Transverse colon (tissue), 4 donors: Measurements from ENCODE around the gene CTDP1. TPM values are rescaled to one million over a fixed set of nuclear protein-coding genes. Genes with fewer than 3 reads are reported as not detected.

ENCODE experiments used
- DNase-seq: peaks from one replicate; pipeline ENCODE4 v3.0.0-alpha.2; 2019
- H3K27ac ChIP-seq, 4 donors: fragments of 200-600 bp; sonication (generic); 2 replicates each; pipeline ENCODE4 v1.5.1; 2016 to 2018; ENCODE audit warnings: inconsistent platforms in 4 of 4
- H3K27me3 ChIP-seq: fragments of 200-600 bp; sonication (generic); 2 replicates; pipeline ENCODE4 v1.5.1; 2017; ENCODE audit warnings: inconsistent platforms
- H3K36me3 ChIP-seq, 4 donors: fragments of 200-600 bp; sonication (generic); 2 replicates each; pipeline ENCODE4 v1.5.1; 2017 to 2019; ENCODE audit warnings: inconsistent platforms in 4 of 4
- H3K4me1 ChIP-seq, 4 donors: fragments of 200-600 bp; sonication (generic); 2 replicates each; pipeline ENCODE4 v1.5.1; 2017 to 2020; ENCODE audit warnings: inconsistent platforms in 4 of 4
- H3K4me3 ChIP-seq, 4 donors: fragments of 200-600 bp; sonication (generic); 1 replicate in 1 of 4; 2 replicates in 3 of 4; pipeline versions ENCODE4 v1.5.1 to v1.6.1; 2017 to 2019; ENCODE audit warnings: inconsistent platforms in 4 of 4
- H3K9me3 ChIP-seq, 2 donors: fragments of 200-600 bp; sonication (generic); 2 replicates each; pipeline ENCODE4 v1.5.1; 2017 to 2019; ENCODE audit warnings: inconsistent platforms in 2 of 2
- EP300 ChIP-seq: sonication (generic); formaldehyde crosslinking; IDR thresholded peaks from one replicate; pipeline ENCODE4 v1.6.1; 2017; ENCODE audit warnings: antibody characterized with exemption, low read depth
- POLR2A ChIP-seq: fragments of 450-650 bp; IDR thresholded peaks from one replicate; pipeline ENCODE4 v1.6.1; 2016; ENCODE audit warnings: antibody characterized with exemption, mild to moderate bottlenecking, moderate library complexity
- POLR2AphosphoS5 ChIP-seq, 3 donors: sonication (generic); formaldehyde crosslinking; IDR thresholded peaks; one replicate each; pipeline ENCODE4 v1.6.1; 2016; ENCODE audit warnings: antibody characterized with exemption in 3 of 3
- WGBS, 2 donors: methylation state at CpG; one replicate each; pipeline ENCODE4 v1.1.5; 2018; ENCODE audit warnings: low coverage in 1 of 2; 5-methylcytosine and 5-hydroxymethylcytosine counted together
- in situ Hi-C, 4 donors: fragments of 200-750 bp; cut with MboI; loops; one replicate each; pipeline versions ENCODE4 v1.15.0 to v1.15.1; 2017; ENCODE audit warnings: low sequenced_read_pairs in 3 of 4, low pct_ligation_motif_present in 1 of 4, low pct_unique_long_range_greater_than_20kb in 1 of 4
- intact Hi-C: fragments of 100-400 bp; cut with DNase I; formaldehyde crosslinking; loops from one replicate; pipeline ENCODE4 v1.15.1; 2023; ENCODE audit warnings: low total_unique reads
- total RNA-seq, 4 donors: library from RNA; depleted of rRNA; stranded (reverse); fragments of >200 nt; gene quantifications; one replicate each; pipeline ENCODE4 v1.1.0, GENCODE V29; 2016
- TF ChIP-seq, protein P1 (sequence below), 5 experiments: fragments of 200-600 bp in 3 of 5; fragments of 450-650 bp in 2 of 5; sonication (generic) in 3 of 5; IDR thresholded peaks; 1 replicate in 2 of 5; 2 replicates in 3 of 5; pipeline ENCODE4 v1.5.1; 2016 to 2017; ENCODE audit warnings: antibody characterized with exemption in 5 of 5, inconsistent platforms in 3 of 5, mild to moderate bottlenecking in 2 of 5, moderate library complexity in 1 of 5

Gene CTDP1
- total RNA-seq, 4 donors from 2014 or later = 30.6 to 120 (median 49.3) TPM

DNA sequence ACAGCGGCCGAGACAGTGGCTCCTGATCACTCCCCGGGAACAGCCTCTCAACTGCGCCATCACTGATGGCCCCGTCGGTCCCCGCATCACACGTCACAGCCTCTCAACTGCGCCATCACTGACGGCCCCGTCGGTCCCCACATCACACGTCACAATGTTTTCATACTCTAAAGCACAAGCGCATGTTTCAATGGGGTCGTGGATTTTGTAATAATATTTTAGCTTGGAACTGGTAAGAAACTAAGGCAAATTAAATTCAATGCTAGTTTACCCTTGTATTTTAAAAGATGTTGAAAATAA is 44.2 kb upstream of the CTDP1 start:
- H3K27ac ChIP-seq = no peak overlapping the region
- in situ Hi-C loops (loop anchor here in 1 of 4 donors (25.0 kb wide), 1 partner anchor 248 kb away; the partner anchor contains the start of gene NFATC1), intact Hi-C loops (no loop called here)
- H3K9me3 ChIP-seq = no peaks in the 10 kb centered on the region
- TF ChIP-seq POLR2A (no peak), POLR2AphosphoS5 (IDR thresholded peaks at IDR 0.05) (no peak), EP300 (no peak)
- TF ChIP-seq, protein P1, sequence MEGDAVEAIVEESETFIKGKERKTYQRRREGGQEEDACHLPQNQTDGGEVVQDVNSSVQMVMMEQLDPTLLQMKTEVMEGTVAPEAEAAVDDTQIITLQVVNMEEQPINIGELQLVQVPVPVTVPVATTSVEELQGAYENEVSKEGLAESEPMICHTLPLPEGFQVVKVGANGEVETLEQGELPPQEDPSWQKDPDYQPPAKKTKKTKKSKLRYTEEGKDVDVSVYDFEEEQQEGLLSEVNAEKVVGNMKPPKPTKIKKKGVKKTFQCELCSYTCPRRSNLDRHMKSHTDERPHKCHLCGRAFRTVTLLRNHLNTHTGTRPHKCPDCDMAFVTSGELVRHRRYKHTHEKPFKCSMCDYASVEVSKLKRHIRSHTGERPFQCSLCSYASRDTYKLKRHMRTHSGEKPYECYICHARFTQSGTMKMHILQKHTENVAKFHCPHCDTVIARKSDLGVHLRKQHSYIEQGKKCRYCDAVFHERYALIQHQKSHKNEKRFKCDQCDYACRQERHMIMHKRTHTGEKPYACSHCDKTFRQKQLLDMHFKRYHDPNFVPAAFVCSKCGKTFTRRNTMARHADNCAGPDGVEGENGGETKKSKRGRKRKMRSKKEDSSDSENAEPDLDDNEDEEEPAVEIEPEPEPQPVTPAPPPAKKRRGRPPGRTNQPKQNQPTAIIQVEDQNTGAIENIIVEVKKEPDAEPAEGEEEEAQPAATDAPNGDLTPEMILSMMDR (IDR thresholded peaks at IDR 0.05) = no peak
- H3K27me3 ChIP-seq = peaks cover 20% of the 10 kb centered on the region
- WGBS, 2 donors = 88 to 93% methylated on average over 4 to 15 of the region's 15 CpGs
- no peaks in the 10 kb centered on the region for H3K36me3 ChIP-seq
- no peak for DNase-seq
- no peak overlapping the region for H3K4me3 ChIP-seq
- H3K4me1 ChIP-seq = peaks cover 0 to 4% (median 0%) of the 10 kb centered on the region in 4 donors

DNA sequence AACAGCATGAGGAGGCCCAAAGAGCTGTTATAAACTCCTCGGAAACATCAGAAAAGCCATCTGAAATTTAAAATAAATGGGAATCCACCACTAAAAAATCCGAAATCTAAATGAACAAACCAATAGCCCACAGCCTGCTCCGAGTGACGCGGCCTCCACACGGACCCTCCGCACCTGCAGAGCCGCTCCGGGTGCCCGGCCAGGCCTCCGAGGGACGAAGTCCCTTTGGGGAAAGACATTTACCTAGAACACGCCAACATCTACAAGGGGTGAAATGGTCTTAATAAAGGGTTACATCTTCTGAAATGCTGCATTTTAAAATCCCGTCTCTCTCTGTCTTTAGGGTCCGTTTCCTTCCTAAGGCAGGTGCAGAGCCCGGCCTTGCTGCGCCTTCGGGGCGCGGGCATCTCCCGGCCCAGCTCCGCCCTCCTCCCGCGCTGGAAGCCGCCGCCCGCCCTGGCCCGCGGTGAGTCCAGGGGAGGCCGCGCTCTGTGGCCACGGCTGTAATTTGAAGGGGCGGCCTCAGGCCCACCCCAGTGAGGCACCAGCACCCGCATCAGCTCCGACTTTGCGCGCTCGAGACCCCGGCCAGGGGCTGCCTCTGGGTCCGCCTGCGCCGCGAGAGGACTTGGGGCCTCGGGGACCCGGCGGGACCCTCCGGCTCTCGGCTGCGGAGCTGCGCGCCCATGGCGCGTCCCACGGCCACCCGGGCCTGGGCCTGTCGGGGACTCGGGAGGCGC is 42.3 kb upstream of the CTDP1 start:
- H3K27me3 ChIP-seq = peaks cover 28% of the 10 kb centered on the region
- in situ Hi-C loops = loop anchor here in 1 of 4 donors (25.0 kb wide), 1 partner anchor 250 kb away; the partner anchor contains the start of gene NFATC1
- 66% methylated on average over 57 of the region's 58 CpGs; no CpG with 5 or more reads in 1 of the 2 donors for WGBS, 2 donors
- DNase-seq = no peak
- no peak overlapping the region for H3K4me3 ChIP-seq
- H3K27ac ChIP-seq = no peak overlapping the region
- no peaks in the 10 kb centered on the region for H3K9me3 ChIP-seq
- H3K4me1 ChIP-seq = peaks cover 0 to 4% (median 0%) of the 10 kb centered on the region in 4 donors
- H3K36me3 ChIP-seq = no peaks in the 10 kb centered on the region
- TF ChIP-seq POLR2A = no peak
- TF ChIP-seq POLR2AphosphoS5 (IDR thresholded peaks at IDR 0.05) = no peak
- TF ChIP-seq EP300 = no peak
- TF ChIP-seq, protein P1 (IDR thresholded peaks at IDR 0.05) = no peak
- intact Hi-C loops = no loop called here

DNA sequence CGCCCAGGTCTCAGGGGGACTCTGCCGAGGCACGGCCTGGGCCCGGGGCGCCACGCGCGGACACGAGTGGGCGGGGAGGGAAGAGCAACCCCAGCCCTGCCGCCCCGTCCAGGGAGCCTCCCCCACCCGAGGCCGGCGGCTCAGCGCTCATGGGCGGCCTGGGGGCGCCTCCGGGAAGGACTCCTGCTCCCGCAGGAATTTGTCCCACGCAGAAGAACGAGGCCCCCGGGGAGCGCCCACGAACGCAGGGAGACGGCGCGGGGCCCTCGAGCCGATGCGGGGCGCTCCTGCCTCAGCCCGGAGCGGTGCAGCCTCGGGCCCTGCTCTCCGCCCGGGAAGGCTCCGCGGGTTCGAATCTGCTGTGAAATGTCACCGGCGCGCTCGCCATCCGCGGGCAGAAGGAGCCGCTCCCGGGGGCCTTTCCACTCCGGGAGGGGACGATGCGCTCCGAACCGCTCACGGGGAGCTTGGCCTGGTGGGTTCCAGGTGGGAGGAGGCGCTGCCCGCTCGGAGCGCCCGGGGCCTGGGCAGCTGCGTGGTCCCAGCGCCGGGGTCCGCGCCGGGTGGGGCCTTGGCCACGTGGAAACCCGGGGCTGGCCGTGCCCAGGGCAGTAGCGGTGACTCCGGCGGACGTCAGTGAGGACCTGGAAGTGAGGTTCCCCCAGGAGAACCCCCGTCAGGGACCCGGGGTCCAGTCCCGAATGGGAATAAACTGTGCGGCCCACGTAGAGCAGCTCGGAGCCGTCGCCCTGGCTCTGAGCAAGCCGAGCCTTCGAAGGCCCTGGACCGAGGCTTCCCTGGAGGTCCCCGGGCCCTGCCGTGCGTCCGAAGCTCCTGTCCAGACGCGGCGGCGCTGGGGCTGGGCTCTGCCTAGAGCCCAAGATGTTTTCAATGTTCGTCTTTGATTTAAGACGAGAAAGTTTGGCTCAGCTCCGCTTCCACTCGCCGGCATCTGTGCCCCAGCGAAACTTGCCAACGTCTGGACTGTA is 41.4 kb upstream of the CTDP1 start:
- no peak for DNase-seq
- in situ Hi-C loops (loop anchor here in 1 of 4 donors (25.0 kb wide), 1 partner anchor 251 kb away; the partner anchor contains the start of gene NFATC1), intact Hi-C loops (no loop called here)
- peaks cover 28% of the 10 kb centered on the region for H3K27me3 ChIP-seq
- H3K27ac ChIP-seq = no peak overlapping the region
- no peaks in the 10 kb centered on the region for H3K9me3 ChIP-seq
- TF ChIP-seq, protein P1 (IDR thresholded peaks at IDR 0.05) = no peak
- TF ChIP-seq POLR2A = no peak
- TF ChIP-seq POLR2AphosphoS5 (IDR thresholded peaks at IDR 0.05) = no peak
- TF ChIP-seq EP300 = no peak
- H3K4me3 ChIP-seq = no peak overlapping the region
- peaks cover 0 to 4% (median 0%) of the 10 kb centered on the region in 4 donors for H3K4me1 ChIP-seq
- H3K36me3 ChIP-seq = no peaks in the 10 kb centered on the region
- WGBS, 2 donors = 69 to 81% methylated on average over 7 to 58 of the region's 99 CpGs
